HEK293T (cell line): Measurements from ENCODE around the gene PRPF19.

Source experiments
- BHLHE40 ChIP-seq: fragments of 450-650 bp; IDR thresholded peaks from 2 replicates; pipeline ENCODE4 v1.6.1; 2016; ENCODE audit warnings: mild to moderate bottlenecking, moderate library complexity, borderline replicate concordance
- CTBP1 ChIP-seq: fragments of 450-650 bp; IDR thresholded peaks from 2 replicates; pipeline ENCODE4 v1.6.1; 2016; ENCODE audit warnings: borderline replicate concordance
- ELF4 ChIP-seq: fragments of 450-650 bp; IDR thresholded peaks from 2 replicates; pipeline ENCODE4 v1.6.1; 2017; ENCODE audit warnings: antibody characterized with exemption
- FOXA1 ChIP-seq: fragments of 450-650 bp; IDR thresholded peaks from 2 replicates; pipeline ENCODE4 v1.6.1; 2016; ENCODE audit warnings: mild to moderate bottlenecking
- HDGF ChIP-seq: fragments of 450-650 bp; IDR thresholded peaks from 2 replicates; pipeline ENCODE4 v1.6.1; 2017; ENCODE audit warnings: antibody characterized with exemption, borderline replicate concordance
- L3MBTL2 ChIP-seq: fragments of 450-650 bp; conservative IDR thresholded peaks from 2 replicates; pipeline ENCODE4 v1.6.1; 2016; ENCODE audit warnings: mild to moderate bottlenecking
- LEF1 ChIP-seq: fragments of 450-650 bp; IDR thresholded peaks from 2 replicates; pipeline ENCODE4 v1.6.1; 2017; ENCODE audit warnings: mild to moderate bottlenecking, borderline replicate concordance
- PKNOX1 ChIP-seq: fragments of 450-650 bp; IDR thresholded peaks from 2 replicates; pipeline ENCODE4 v1.6.1; 2016
- SP1 ChIP-seq: fragments of 450-650 bp; IDR thresholded peaks from 2 replicates; pipeline ENCODE4 v1.6.1; 2017
- SUZ12 ChIP-seq: fragments of 450-650 bp; IDR thresholded peaks from 2 replicates; pipeline ENCODE4 v1.6.1; 2016; ENCODE audit warnings: mild to moderate bottlenecking
- TARDBP ChIP-seq: fragments of 450-650 bp; IDR thresholded peaks from 2 replicates; pipeline ENCODE4 v1.6.1; 2016
- ZNF384 ChIP-seq: fragments of 450-650 bp; IDR thresholded peaks from 2 replicates; pipeline ENCODE4 v1.6.1; 2016

- no peak for TF ChIP-seq HDGF
- TF ChIP-seq FOXA1: no peak
- TF ChIP-seq ELF4: no peak
- TF ChIP-seq TARDBP: no peak
- no peak for TF ChIP-seq BHLHE40
- TF ChIP-seq SP1: no peak
- TF ChIP-seq ZNF384: no peak
- no peak for TF ChIP-seq PKNOX1
- TF ChIP-seq L3MBTL2: no peak
- no peak for TF ChIP-seq CTBP1
- TF ChIP-seq LEF1: no peak
- no peak for TF ChIP-seq SUZ12
Observed at GRCh38 chr11:60899046-60899936, 7.1 kb downstream of the PRPF19 start.
